Activated T-helper 17 cell treated with anti-CD3 and anti-CD28 coated beads, Interleukin-2, amount 50 U/mL, for 72 hours (primary cell): Measurements from ENCODE around the gene CCDC28A. TPM values are rescaled to one million over a fixed set of nuclear protein-coding genes. Genes with fewer than 3 reads are reported as not detected.

Experiments
- ATAC-seq: fragments of 150-1000 bp; cut with Tn5 transposase; replicated peaks from 2 replicates; pipeline ENCODE4 v1.10.0; 2021; ENCODE audit warnings: mild to moderate bottlenecking, moderate library complexity
- H3K27ac Mint-ChIP-seq: one replicate; pipeline ENCODE4 v1.8.0; 2022; ENCODE audit warnings: mixed read lengths
- H3K27me3 Mint-ChIP-seq: one replicate; pipeline ENCODE4 v1.8.0; 2022; ENCODE audit warnings: mixed read lengths
- H3K36me3 Mint-ChIP-seq: one replicate; pipeline ENCODE4 v1.8.0; 2022; ENCODE audit warnings: low read depth, mild to moderate bottlenecking, mixed read lengths
- H3K4me1 Mint-ChIP-seq: one replicate; pipeline ENCODE4 v1.8.0; 2022; ENCODE audit warnings: mixed read lengths
- H3K4me3 Mint-ChIP-seq: one replicate; pipeline ENCODE4 v1.8.0; 2022; ENCODE audit warnings: mild to moderate bottlenecking, mixed read lengths
- H3K9me3 Mint-ChIP-seq: one replicate; pipeline ENCODE4 v1.8.0; 2022; ENCODE audit warnings: mixed read lengths
- total RNA-seq, 2 donors: library from RNA; stranded (reverse); gene quantifications; one replicate each; pipeline ENCODE4 v1.2.3, GENCODE V29; 2022

CCDC28A gene
- total RNA-seq, 2 donors from 2014 or later, result 16.8 to 28.2 TPM

GRCh38 chr6:138774370-138774769 is 801 bp downstream of the CCDC28A start:
- Mint-ChIP-seq H3K27me3 (no peaks in the 10 kb centered on the region), H3K36me3 (peaks cover 29% of the 10 kb centered on the region), H3K4me3 (peak overlapping the region; percentile 94), H3K9me3 (no peaks in the 10 kb centered on the region), H3K27ac (peak overlapping the region; percentile 97), H3K4me1 (no peaks in the 10 kb centered on the region)
- ATAC-seq, result no peak

GRCh38 chr6:138776659-138777058 is 3.1 kb downstream of the CCDC28A start:
- H3K36me3 Mint-ChIP-seq, result peaks cover 52% of the 10 kb centered on the region
- no peaks in the 10 kb centered on the region for H3K27me3 Mint-ChIP-seq
- no peak overlapping the region for H3K4me3 Mint-ChIP-seq
- H3K27ac Mint-ChIP-seq, result no peak overlapping the region
- no peak for ATAC-seq
- no peaks in the 10 kb centered on the region for H3K4me1 Mint-ChIP-seq
- H3K9me3 Mint-ChIP-seq, result no peaks in the 10 kb centered on the region

- Mint-ChIP-seq H3K4me3 (no peak overlapping the region), H3K9me3 (no peaks in the 10 kb centered on the region), H3K4me1 (peaks cover 6% of the 10 kb centered on the region), H3K27me3 (no peaks in the 10 kb centered on the region), H3K36me3 (peaks cover 67% of the 10 kb centered on the region), H3K27ac (no peak overlapping the region)
- no peak for ATAC-seq
Measured at GRCh38 chr6:138778331-138778730, 4.8 kb downstream of the CCDC28A start.

- no peaks in the 10 kb centered on the region for H3K27me3 Mint-ChIP-seq
- H3K4me1 Mint-ChIP-seq, result peaks cover 6% of the 10 kb centered on the region
- ATAC-seq, result no peak
- peaks cover 92% of the 10 kb centered on the region for H3K36me3 Mint-ChIP-seq
- H3K27ac Mint-ChIP-seq, result peak overlapping the region; percentile 18
- no peaks in the 10 kb centered on the region for H3K9me3 Mint-ChIP-seq
- H3K4me3 Mint-ChIP-seq, result no peak overlapping the region
Measured at GRCh38 chr6:138782243-138782642, 8.7 kb downstream of the CCDC28A start.

- Mint-ChIP-seq H3K4me3 (no peak overlapping the region), H3K4me1 (peaks cover 6% of the 10 kb centered on the region), H3K27ac (no peak overlapping the region), H3K9me3 (no peaks in the 10 kb centered on the region), H3K27me3 (no peaks in the 10 kb centered on the region), H3K36me3 (peaks cover 94% of the 10 kb centered on the region)
- ATAC-seq, result no peak
Measured at GRCh38 chr6:138785079-138785478, 11.5 kb downstream of the CCDC28A start.

- peaks cover 6% of the 10 kb centered on the region for H3K4me1 Mint-ChIP-seq
- no peak overlapping the region for H3K4me3 Mint-ChIP-seq
- H3K9me3 Mint-ChIP-seq, result no peaks in the 10 kb centered on the region
- H3K36me3 Mint-ChIP-seq, result peaks cover 94% of the 10 kb centered on the region
- ATAC-seq, result no peak
- no peaks in the 10 kb centered on the region for H3K27me3 Mint-ChIP-seq
- no peak overlapping the region for H3K27ac Mint-ChIP-seq
Measured at GRCh38 chr6:138785980-138786379, 12.4 kb downstream of the CCDC28A start.

GRCh38 chr6:138787138-138787537 is 13.6 kb downstream of the CCDC28A start:
- no peaks in the 10 kb centered on the region for H3K9me3 Mint-ChIP-seq

GRCh38 chr6:138795809-138796603 is 22.4 kb downstream of the CCDC28A start, which contains the start of gene ECT2L:
TSS of gene ECT2L (plus strand) at chr6:138796087. CDS start at chr6:138813275, 17,188 bp downstream.
- Mint-ChIP-seq H3K4me3 (no peak within 1 kb of the TSS), H3K27me3 (no peaks in the 10 kb centered on the region), H3K9me3 (no peaks in the 10 kb centered on the region), H3K27ac (no peak within 1 kb of the TSS), H3K36me3 (peaks cover 26% of the 10 kb centered on the region), H3K4me1 (no peaks in the 10 kb centered on the region)
- no peak for ATAC-seq

More at GRCh38 chr6:138787138-138787537, 13.6 kb downstream of the CCDC28A start:
- H3K4me1 Mint-ChIP-seq, result peaks cover 2% of the 10 kb centered on the region
- peaks cover 94% of the 10 kb centered on the region for H3K36me3 Mint-ChIP-seq
- no peak overlapping the region for H3K4me3 Mint-ChIP-seq
- H3K27ac Mint-ChIP-seq, result peak overlapping the region; percentile 52
- no peaks in the 10 kb centered on the region for H3K27me3 Mint-ChIP-seq
- peak; percentile 21 for ATAC-seq

- H3K9me3 Mint-ChIP-seq, result no peaks in the 10 kb centered on the region
- no peak for ATAC-seq
- H3K27ac Mint-ChIP-seq, result no peak overlapping the region
- H3K27me3 Mint-ChIP-seq, result no peaks in the 10 kb centered on the region
- peaks cover 18% of the 10 kb centered on the region for H3K36me3 Mint-ChIP-seq
- H3K4me1 Mint-ChIP-seq, result no peaks in the 10 kb centered on the region
- H3K4me3 Mint-ChIP-seq, result no peak overlapping the region
Measured at GRCh38 chr6:138796771-138797170, 23.2 kb downstream of the CCDC28A start.

GRCh38 chr6:138797806-138798446 is 24.4 kb downstream of the CCDC28A start:
- H3K9me3 Mint-ChIP-seq, result no peaks in the 10 kb centered on the region
- no peaks in the 10 kb centered on the region for H3K27me3 Mint-ChIP-seq
- H3K36me3 Mint-ChIP-seq, result peaks cover 8% of the 10 kb centered on the region
- peak overlapping the region; percentile 43 for H3K27ac Mint-ChIP-seq
- H3K4me3 Mint-ChIP-seq, result no peak overlapping the region
- H3K4me1 Mint-ChIP-seq, result no peaks in the 10 kb centered on the region
- no peak for ATAC-seq

GRCh38 chr6:138800377-138801150 is 27.0 kb downstream of the CCDC28A start:
- no peaks in the 10 kb centered on the region for H3K9me3 Mint-ChIP-seq
- no peaks in the 10 kb centered on the region for H3K36me3 Mint-ChIP-seq
- peaks cover 3% of the 10 kb centered on the region for H3K27me3 Mint-ChIP-seq

GRCh38 chr6:138803331-138803730 is 29.8 kb downstream of the CCDC28A start:
- H3K27me3 Mint-ChIP-seq, result peaks cover 3% of the 10 kb centered on the region
- no peaks in the 10 kb centered on the region for H3K9me3 Mint-ChIP-seq
- no peaks in the 10 kb centered on the region for H3K36me3 Mint-ChIP-seq
- no peak overlapping the region for H3K4me3 Mint-ChIP-seq
- no peak overlapping the region for H3K27ac Mint-ChIP-seq
- H3K4me1 Mint-ChIP-seq, result no peaks in the 10 kb centered on the region
- no peak for ATAC-seq

More at GRCh38 chr6:138800377-138801150, 27.0 kb downstream of the CCDC28A start:
- Mint-ChIP-seq H3K4me3 (no peak overlapping the region), H3K27ac (no peak overlapping the region), H3K4me1 (no peaks in the 10 kb centered on the region)
- ATAC-seq, result no peak

GRCh38 chr6:138803861-138804260 is 30.3 kb downstream of the CCDC28A start:
- H3K27me3 Mint-ChIP-seq, result peaks cover 3% of the 10 kb centered on the region
- no peaks in the 10 kb centered on the region for H3K9me3 Mint-ChIP-seq
- no peak overlapping the region for H3K27ac Mint-ChIP-seq
- no peaks in the 10 kb centered on the region for H3K36me3 Mint-ChIP-seq
- H3K4me3 Mint-ChIP-seq, result no peak overlapping the region
- no peak for ATAC-seq
- no peaks in the 10 kb centered on the region for H3K4me1 Mint-ChIP-seq

- Mint-ChIP-seq H3K36me3 (no peaks in the 10 kb centered on the region), H3K4me3 (no peak overlapping the region), H3K27me3 (peaks cover 3% of the 10 kb centered on the region), H3K4me1 (no peaks in the 10 kb centered on the region), H3K27ac (no peak overlapping the region), H3K9me3 (no peaks in the 10 kb centered on the region)
- no peak for ATAC-seq
Measured at GRCh38 chr6:138805016-138805765, 31.6 kb downstream of the CCDC28A start.
